ENCODE data around the gene EXD3. TPM values are rescaled to one million over a fixed set of nuclear protein-coding genes. Genes with fewer than 3 reads are reported as not detected.

The EXD3 gene
- total RNA-seq, 3 donors from 2014 or later: 7.7 to 28.7 (median 20.6) TPM

GRCh38 chr9:137298401-137299202, 124.4 kb downstream of the EXD3 start:
- no peaks in the 10 kb centered on the region for H3K9me3 ChIP-seq
- H3K36me3 ChIP-seq: no peaks in the 10 kb centered on the region
- TF ChIP-seq POLR2AphosphoS5 (IDR thresholded peaks at IDR 0.05) (peak in 1 of 3 donors; percentile 4), POLR2A (IDR thresholded peaks at IDR 0.05) (no peak), CTCF (IDR thresholded peaks at IDR 0.05) (no peak)
- peaks cover 4 to 28% of the 10 kb centered on the region in 2 donors for H3K4me1 ChIP-seq
- peak overlapping the region; percentile 10 to 88 for H3K27ac ChIP-seq
- peaks cover 0 to 2% of the 10 kb centered on the region in 2 donors for H3K27me3 ChIP-seq
- intact Hi-C loops (cut with DNase I; ENCODE audit: low total_unique reads): no loop called here
- peak overlapping the region in 2 of 3 donors; percentile 15 to 50 for H3K4me3 ChIP-seq
- DNase-seq (ENCODE audit: low spot score in 2 of 2): no peak

GRCh38 chr9:137297966-137298365, 125.0 kb downstream of the EXD3 start:
- Histone ChIP-seq H3K27me3 (peaks cover 0 to 2% of the 10 kb centered on the region in 2 donors), H3K4me3 (peak overlapping the region in 1 of 3 donors; percentile 50), H3K27ac (peak overlapping the region; percentile 10 to 88), H3K9me3 (no peaks in the 10 kb centered on the region), H3K4me1 (peaks cover 4 to 27% of the 10 kb centered on the region in 2 donors), H3K36me3 (no peaks in the 10 kb centered on the region)
- intact Hi-C loops (cut with DNase I; ENCODE audit: low total_unique reads): no loop called here
- DNase-seq (ENCODE audit: low spot score in 2 of 2): no peak
- TF ChIP-seq POLR2A (IDR thresholded peaks at IDR 0.05): no peak
- TF ChIP-seq POLR2AphosphoS5 (IDR thresholded peaks at IDR 0.05): no peak
- TF ChIP-seq CTCF (IDR thresholded peaks at IDR 0.05): no peak

- no peak for TF ChIP-seq POLR2A (IDR thresholded peaks at IDR 0.05)
- no peak for TF ChIP-seq CTCF (IDR thresholded peaks at IDR 0.05)
- no peak for TF ChIP-seq POLR2AphosphoS5 (IDR thresholded peaks at IDR 0.05)
- peak overlapping the region in 2 of 3 donors; percentile 52 to 82 for H3K4me3 ChIP-seq
- intact Hi-C loops (cut with DNase I; ENCODE audit: low total_unique reads): no loop called here
- no peak for DNase-seq (ENCODE audit: low spot score in 2 of 2)
- peaks cover 4 to 23% of the 10 kb centered on the region in 2 donors for H3K4me1 ChIP-seq
- peak overlapping the region; percentile 10 to 88 for H3K27ac ChIP-seq
- no peaks in the 10 kb centered on the region for H3K36me3 ChIP-seq
- no peaks in the 10 kb centered on the region for H3K9me3 ChIP-seq
- H3K27me3 ChIP-seq: no peaks in the 10 kb centered on the region
Observed at GRCh38 chr9:137296670-137297664, 126.0 kb downstream of the EXD3 start.

GRCh38 chr9:137295849-137296669, 126.9 kb downstream of the EXD3 start:
- H3K4me3 ChIP-seq: peak overlapping the region; percentile 16 to 82 (median 52)
- H3K36me3 ChIP-seq: no peaks in the 10 kb centered on the region
- peak overlapping the region; percentile 10 to 78 for H3K27ac ChIP-seq
- TF ChIP-seq POLR2A (IDR thresholded peaks at IDR 0.05): no peak
- TF ChIP-seq CTCF (IDR thresholded peaks at IDR 0.05): no peak
- TF ChIP-seq POLR2AphosphoS5 (IDR thresholded peaks at IDR 0.05): no peak
- H3K9me3 ChIP-seq: no peaks in the 10 kb centered on the region
- DNase-seq (ENCODE audit: low spot score in 2 of 2): no peak
- intact Hi-C loops (cut with DNase I; ENCODE audit: low total_unique reads): no loop called here
- H3K4me1 ChIP-seq: peaks cover 4 to 23% of the 10 kb centered on the region in 2 donors
- no peaks in the 10 kb centered on the region for H3K27me3 ChIP-seq

Measured in breast epithelium (tissue), 4 donors.